ENCODE data around the gene TUBGCP3.

TUBGCP3 gene

DNA sequence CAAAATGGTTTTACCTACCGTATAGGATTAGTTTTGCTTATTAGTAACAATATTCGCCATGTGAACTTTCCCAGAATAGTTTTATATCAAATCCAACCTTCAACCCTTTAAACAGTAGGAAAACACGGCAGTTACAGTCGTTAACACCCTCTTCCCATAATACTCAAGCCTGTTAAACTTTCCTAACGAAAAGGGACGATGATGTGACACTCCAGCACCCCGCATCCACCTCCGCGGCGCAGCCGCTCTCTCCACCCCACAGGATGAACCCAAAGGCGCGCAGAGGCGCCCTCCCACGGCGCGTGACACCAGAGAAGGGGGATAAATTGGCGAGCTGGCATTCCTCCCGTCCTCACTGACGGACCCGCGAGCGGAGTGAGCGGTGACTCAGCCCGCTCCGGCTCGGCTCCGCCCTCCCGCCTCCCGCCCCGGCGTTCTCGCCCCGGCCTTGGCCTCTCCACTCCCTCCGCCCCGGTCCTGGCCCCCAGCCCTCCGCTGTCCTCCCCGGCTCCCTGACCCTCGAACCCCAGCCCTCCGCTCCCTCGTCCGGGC lies 665 bp downstream of the TUBGCP3 start:
- peak overlapping the region; percentile 96 for H3K4me3 ChIP-seq (ENCODE audit: low read depth, low read length)
- DNase-seq (ENCODE audit: low read depth), result peak; percentile 80
- TF ChIP-seq, protein P1, sequence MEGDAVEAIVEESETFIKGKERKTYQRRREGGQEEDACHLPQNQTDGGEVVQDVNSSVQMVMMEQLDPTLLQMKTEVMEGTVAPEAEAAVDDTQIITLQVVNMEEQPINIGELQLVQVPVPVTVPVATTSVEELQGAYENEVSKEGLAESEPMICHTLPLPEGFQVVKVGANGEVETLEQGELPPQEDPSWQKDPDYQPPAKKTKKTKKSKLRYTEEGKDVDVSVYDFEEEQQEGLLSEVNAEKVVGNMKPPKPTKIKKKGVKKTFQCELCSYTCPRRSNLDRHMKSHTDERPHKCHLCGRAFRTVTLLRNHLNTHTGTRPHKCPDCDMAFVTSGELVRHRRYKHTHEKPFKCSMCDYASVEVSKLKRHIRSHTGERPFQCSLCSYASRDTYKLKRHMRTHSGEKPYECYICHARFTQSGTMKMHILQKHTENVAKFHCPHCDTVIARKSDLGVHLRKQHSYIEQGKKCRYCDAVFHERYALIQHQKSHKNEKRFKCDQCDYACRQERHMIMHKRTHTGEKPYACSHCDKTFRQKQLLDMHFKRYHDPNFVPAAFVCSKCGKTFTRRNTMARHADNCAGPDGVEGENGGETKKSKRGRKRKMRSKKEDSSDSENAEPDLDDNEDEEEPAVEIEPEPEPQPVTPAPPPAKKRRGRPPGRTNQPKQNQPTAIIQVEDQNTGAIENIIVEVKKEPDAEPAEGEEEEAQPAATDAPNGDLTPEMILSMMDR (conservative IDR thresholded peaks at IDR 0.05; ENCODE audit: low read depth, low read length), result no peak

GRCh38 chr13:112586334-112586960 lies 1.5 kb downstream of the TUBGCP3 start:
- peak overlapping the region; percentile 96 for H3K4me3 ChIP-seq (ENCODE audit: low read depth, low read length)
- DNase-seq (ENCODE audit: low read depth), result no peak
- TF ChIP-seq, protein P1 (conservative IDR thresholded peaks at IDR 0.05; ENCODE audit: low read depth, low read length), result no peak

DNA sequence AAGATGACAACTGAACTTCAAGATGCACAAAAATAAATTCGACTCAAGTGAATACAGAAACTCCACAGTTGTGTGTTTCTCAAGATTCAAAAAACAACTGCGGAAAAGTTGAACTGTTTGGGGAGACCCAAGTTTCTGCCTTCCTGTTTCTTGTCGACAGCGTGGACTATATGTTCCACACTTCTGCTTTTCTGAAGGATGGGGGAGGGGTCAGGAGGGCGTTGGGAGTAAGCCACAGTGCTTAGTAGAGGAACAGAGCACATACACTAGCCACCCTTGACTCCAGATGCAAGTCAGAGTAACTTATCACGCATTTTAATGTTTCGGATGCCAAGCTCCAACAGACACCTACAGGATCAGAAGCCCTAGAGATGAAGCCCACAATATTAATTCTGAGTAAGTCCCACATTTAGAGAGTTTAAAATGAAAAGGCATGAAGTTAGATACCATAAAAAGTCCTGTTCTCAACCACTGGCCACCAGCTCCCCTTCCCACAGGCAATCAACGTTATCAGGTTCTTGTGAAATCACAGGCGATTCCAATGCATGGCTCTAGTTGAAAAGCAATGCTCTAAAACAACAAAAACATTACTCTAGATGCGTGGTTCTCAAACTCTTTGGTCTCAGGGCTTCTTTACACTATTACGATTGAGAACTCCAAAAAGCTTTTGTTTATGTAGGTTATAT lies 4.2 kb downstream of the TUBGCP3 start:
- DNase-seq (ENCODE audit: low read depth), result no peak
- TF ChIP-seq, protein P1 (conservative IDR thresholded peaks at IDR 0.05; ENCODE audit: low read depth, low read length), result no peak
- H3K4me3 ChIP-seq (ENCODE audit: low read depth, low read length), result no peak overlapping the region

- H3K4me3 ChIP-seq (ENCODE audit: low read depth, low read length), result no peak overlapping the region
- TF ChIP-seq, protein P1 (conservative IDR thresholded peaks at IDR 0.05; ENCODE audit: low read depth, low read length), result no peak
- DNase-seq (ENCODE audit: low read depth), result no peak
Measured at GRCh38 chr13:112582263-112582662, 5.7 kb downstream of the TUBGCP3 start.

DNA sequence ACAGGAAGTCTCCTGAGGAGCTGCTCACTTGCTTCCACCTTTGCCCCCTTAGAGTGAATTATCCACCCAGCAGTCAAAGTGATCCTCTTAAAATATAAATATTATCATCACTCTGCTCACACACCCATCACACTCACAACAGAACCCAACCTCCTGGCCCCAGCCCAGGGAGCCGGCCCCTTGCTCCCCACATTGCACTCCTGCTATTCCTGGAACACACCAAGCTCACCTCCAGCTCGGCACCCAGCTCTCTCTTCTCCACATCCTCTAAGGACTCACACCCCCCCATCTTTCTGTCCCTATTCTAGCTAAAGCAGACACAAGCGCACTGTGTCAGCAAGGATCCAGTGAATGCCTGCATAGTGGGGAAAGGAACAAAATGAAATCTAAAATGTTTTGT lies 7.0 kb downstream of the TUBGCP3 start:
- no peak overlapping the region for H3K4me3 ChIP-seq (ENCODE audit: low read depth, low read length)
- TF ChIP-seq, protein P1 (conservative IDR thresholded peaks at IDR 0.05; ENCODE audit: low read depth, low read length), result no peak
- DNase-seq (ENCODE audit: low read depth), result no peak

DNA sequence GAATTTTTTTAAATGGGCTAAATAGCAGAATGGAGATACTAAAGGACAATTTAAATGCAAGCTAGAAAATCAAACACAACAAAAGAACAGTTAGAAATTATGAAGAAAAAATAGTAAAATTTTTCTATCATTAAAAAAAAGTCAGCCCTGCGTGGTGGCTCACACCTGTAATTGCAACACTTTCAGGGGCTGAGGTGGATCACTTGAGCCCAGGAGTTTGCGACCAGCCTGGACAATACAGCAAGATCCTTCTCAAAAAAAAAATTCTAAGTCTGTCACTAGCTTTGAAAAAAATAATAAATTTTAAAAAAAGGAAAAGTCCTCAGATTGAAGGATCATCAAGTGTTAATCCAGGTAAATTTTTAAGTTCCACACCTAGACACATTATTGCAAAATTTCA lies 7.7 kb downstream of the TUBGCP3 start:
- no peak for DNase-seq (ENCODE audit: low read depth)
- TF ChIP-seq, protein P1 (conservative IDR thresholded peaks at IDR 0.05; ENCODE audit: low read depth, low read length), result no peak
- H3K4me3 ChIP-seq (ENCODE audit: low read depth, low read length), result no peak overlapping the region
